SK-N-SH (cell line): ENCODE results near the gene SMIM10L1.

Source experiments
- GABPA ChIP-seq: IDR thresholded peaks from 2 replicates; pipeline ENCODE4 v1.4.0; 2012; ENCODE audit warnings: low read depth, mild to moderate bottlenecking
- POLR2AphosphoS5 ChIP-seq: IDR thresholded peaks from 2 replicates; pipeline ENCODE4 v1.6.1; 2012; ENCODE audit warnings: low read depth, low read length

DNA sequence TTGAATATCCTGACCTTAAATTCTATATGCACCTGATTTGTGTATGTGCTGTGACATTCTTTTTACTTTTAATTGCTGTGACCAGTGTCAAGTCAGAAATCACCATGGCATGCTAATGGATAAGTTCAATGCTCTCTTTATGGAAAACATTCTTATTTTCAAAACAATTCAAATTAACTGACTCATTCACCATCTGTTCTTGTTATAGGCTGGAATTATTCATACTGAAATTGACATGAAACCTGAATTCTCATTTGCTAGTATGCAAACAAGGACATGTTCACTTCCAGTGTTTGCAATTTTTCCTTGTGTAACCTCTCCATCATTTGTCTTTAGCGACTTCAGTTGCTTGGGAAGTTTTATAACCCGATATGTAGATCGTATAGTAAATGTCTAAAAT, 36.7 kb upstream of the SMIM10L1 start, which contains the start of gene TAS2R30:
- TF ChIP-seq GABPA (no peak), POLR2AphosphoS5 (no peak)
